Esophagus mucosa (tissue), 1 donor: ENCODE measurements around the gene TAF11L4. TPM values are rescaled to one million over a fixed set of nuclear protein-coding genes. Genes with fewer than 3 reads are reported as not detected.

Source experiments
- total RNA-seq: library from RNA; stranded (reverse); gene quantifications from one replicate; pipeline ENCODE4 v1.2.4, GENCODE V29; 2023
- donor health status: DM: yes; HTN: yes; CAD: no.

TAF11L4 gene
- total RNA-seq, 1 donor from 2014 or later, result not detected

Other genes starting within 250 kb of the TAF11L4 start
- gene TAF11L2, start 23.6 kb upstream of the TAF11L4 start, total RNA-seq, result not detected
- not detected for gene TAF11L3, start 3.4 kb upstream of the TAF11L4 start, total RNA-seq
- gene TAF11L5, start 3.4 kb downstream of the TAF11L4 start, total RNA-seq, result not detected
- not detected for gene TAF11L6, start 6.9 kb downstream of the TAF11L4 start, total RNA-seq
- gene TAF11L7, start 64.0 kb downstream of the TAF11L4 start, total RNA-seq, result not detected
- gene TAF11L8, start 69.2 kb downstream of the TAF11L4 start, total RNA-seq, result not detected
- not detected for gene TAF11L9, start 72.6 kb downstream of the TAF11L4 start, total RNA-seq
- not detected for gene TAF11L10, start 76.0 kb downstream of the TAF11L4 start, total RNA-seq
- gene TAF11L11, start 82.4 kb downstream of the TAF11L4 start, total RNA-seq, result not detected
- not detected for gene TAF11L12, start 88.6 kb downstream of the TAF11L4 start, total RNA-seq
- gene TAF11L13, start 110.3 kb downstream of the TAF11L4 start, total RNA-seq, result not detected
- gene TAF11L14, start 112.7 kb downstream of the TAF11L4 start, total RNA-seq, result not detected